Lung (tissue), 12 donors: ENCODE results near the gene FBN1. TPM values are rescaled to one million over a fixed set of nuclear protein-coding genes. Genes with fewer than 3 reads are reported as not detected.
A peak's percentile ranks its signal among the peaks of the same experiment; 100 is the strongest.

Experiments used
- ATAC-seq: fragments of 200-7000 bp; cut with Tn5 transposase; one replicate; pipeline ENCODE4 v1.9.1; 2020; ENCODE audit warnings: moderate number of reproducible peaks; ENCODE audit not compliant: insufficient read depth, low FRiP score
- DNase-seq, 3 donors: peaks; one replicate each; pipeline ENCODE4 v3.0.0-alpha.2; 2013 to 2017
- H3K27ac ChIP-seq, 2 donors: one replicate each; pipeline ENCODE4 v1.5.1; 2013; ENCODE audit warnings: mild to moderate bottlenecking in 2 of 2, moderate library complexity in 2 of 2, control low read depth in 1 of 2, inconsistent platforms in 1 of 2, low read depth in 1 of 2, low read length in 1 of 2
- H3K27me3 ChIP-seq, 3 donors: one replicate each; pipeline ENCODE4 v1.5.1; 2013; ENCODE audit warnings: low read length in 2 of 3; ENCODE audit not compliant: control insufficient read depth in 3 of 3, insufficient read depth in 3 of 3
- H3K36me3 ChIP-seq, 4 donors: one replicate each; pipeline ENCODE4 v1.5.1; 2013; ENCODE audit warnings: low read length in 4 of 4, mild to moderate bottlenecking in 1 of 4, moderate library complexity in 1 of 4; ENCODE audit not compliant: control insufficient read depth in 4 of 4, insufficient read depth in 4 of 4
- H3K4me1 ChIP-seq, 5 donors: one replicate each; pipeline ENCODE4 v1.5.1; 2013; ENCODE audit warnings: low read length in 5 of 5, mild to moderate bottlenecking in 2 of 5, moderate library complexity in 1 of 5; ENCODE audit not compliant: control insufficient read depth in 5 of 5, insufficient read depth in 5 of 5
- H3K4me3 ChIP-seq: one replicate; pipeline ENCODE4 v1.5.1; 2013; ENCODE audit warnings: mild to moderate bottlenecking, control low read depth, moderate library complexity
- H3K9ac ChIP-seq, 2 donors: one replicate each; pipeline ENCODE4 v1.5.1; 2013; ENCODE audit warnings: low read length in 2 of 2, control low read depth in 1 of 2; ENCODE audit not compliant: insufficient read depth in 1 of 2
- H3K9me3 ChIP-seq, 4 donors: one replicate each; pipeline ENCODE4 v1.5.1; 2013; ENCODE audit warnings: low read length in 3 of 4, mild to moderate bottlenecking in 1 of 4, moderate library complexity in 1 of 4; ENCODE audit not compliant: control insufficient read depth in 4 of 4, insufficient read depth in 3 of 4
- WGBS, 2 donors: extraction: QIAGEN DNeasy Blood & Tissue Kit; methylation state at CpG; one replicate each; pipeline ENCODE4 v1.1.7; 2013; 5-methylcytosine and 5-hydroxymethylcytosine counted together
- polyA plus RNA-seq, 2 donors: library from polyadenylated mRNA; stranded (reverse); fragments of 200-250 nt; gene quantifications; one replicate each; pipeline ENCODE4 v1.2.1, GENCODE V29; 2013
- total RNA-seq, 2 donors: library from RNA; depleted of rRNA in 1 of 2; stranded (reverse); fragments of >200 nt in 1 of 2; gene quantifications; one replicate each; pipeline ENCODE4 v1.2.1, GENCODE V29; 2014 to 2021
- TF ChIP-seq, protein P1 (sequence below): IDR thresholded peaks from 2 replicates; pipeline ENCODE4 v1.5.1; 2012; ENCODE audit warnings: mild to moderate bottlenecking; ENCODE audit errors: control extremely low read depth, extremely low read depth
- donor health status: control.
- donor health status: control.
- donor health status: Bipolar disorder and iron deficiency.
- donor health status: healthy.
- donor health status: DM: yes; HTN: yes; CAD: no.

FBN1 gene
- total and polyA plus RNA-seq, 4 donors, result 6.0 to 170 (median 60.8) TPM

DNA sequence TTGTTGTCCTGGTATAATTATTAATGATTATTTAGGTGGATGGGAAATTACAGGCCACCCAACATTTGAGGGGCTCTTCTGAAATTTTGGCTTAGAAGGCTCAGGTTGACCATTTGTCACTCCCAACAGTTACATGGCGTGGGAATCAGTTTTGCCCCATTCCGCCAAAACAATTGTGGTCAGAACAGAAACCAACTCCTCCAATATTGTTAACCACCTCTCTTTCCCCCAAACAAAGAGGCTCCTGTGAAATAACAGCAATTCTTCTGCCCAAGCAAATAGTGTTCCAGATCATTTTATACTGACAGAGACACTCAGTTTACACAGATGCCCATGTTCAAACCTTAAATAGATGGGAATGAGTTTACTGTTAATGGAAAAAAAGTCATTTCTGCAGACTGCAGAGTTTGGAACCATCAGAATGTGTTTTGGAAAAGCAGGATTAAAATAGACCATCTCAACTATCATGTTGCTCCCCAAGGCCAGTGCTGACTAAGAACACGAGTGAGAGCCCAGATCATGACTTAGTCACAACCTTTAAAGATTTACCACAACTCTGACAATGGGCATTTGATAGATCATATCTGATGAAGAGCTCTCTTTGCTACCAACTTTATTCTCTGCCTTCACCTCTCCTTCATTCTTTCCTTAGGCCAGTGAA, 212.2 kb downstream of the FBN1 start:
- peaks cover 5 to 43% (median 10%) of the 10 kb centered on the region in 4 donors for H3K36me3 ChIP-seq
- TF ChIP-seq, protein P1, sequence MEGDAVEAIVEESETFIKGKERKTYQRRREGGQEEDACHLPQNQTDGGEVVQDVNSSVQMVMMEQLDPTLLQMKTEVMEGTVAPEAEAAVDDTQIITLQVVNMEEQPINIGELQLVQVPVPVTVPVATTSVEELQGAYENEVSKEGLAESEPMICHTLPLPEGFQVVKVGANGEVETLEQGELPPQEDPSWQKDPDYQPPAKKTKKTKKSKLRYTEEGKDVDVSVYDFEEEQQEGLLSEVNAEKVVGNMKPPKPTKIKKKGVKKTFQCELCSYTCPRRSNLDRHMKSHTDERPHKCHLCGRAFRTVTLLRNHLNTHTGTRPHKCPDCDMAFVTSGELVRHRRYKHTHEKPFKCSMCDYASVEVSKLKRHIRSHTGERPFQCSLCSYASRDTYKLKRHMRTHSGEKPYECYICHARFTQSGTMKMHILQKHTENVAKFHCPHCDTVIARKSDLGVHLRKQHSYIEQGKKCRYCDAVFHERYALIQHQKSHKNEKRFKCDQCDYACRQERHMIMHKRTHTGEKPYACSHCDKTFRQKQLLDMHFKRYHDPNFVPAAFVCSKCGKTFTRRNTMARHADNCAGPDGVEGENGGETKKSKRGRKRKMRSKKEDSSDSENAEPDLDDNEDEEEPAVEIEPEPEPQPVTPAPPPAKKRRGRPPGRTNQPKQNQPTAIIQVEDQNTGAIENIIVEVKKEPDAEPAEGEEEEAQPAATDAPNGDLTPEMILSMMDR, result no peak
- no peaks in the 10 kb centered on the region for H3K9me3 ChIP-seq
- H3K4me3 ChIP-seq, result no peak overlapping the region
- DNase-seq, result no peak
- peaks cover 0 to 3% (median 0%) of the 10 kb centered on the region in 5 donors for H3K4me1 ChIP-seq
- no peak for ATAC-seq
- H3K9ac ChIP-seq, result no peak overlapping the region
- H3K27me3 ChIP-seq, result no peaks in the 10 kb centered on the region
- WGBS, 2 donors, result 86 to 96% methylated on average over 3 of the region's 3 CpGs
- H3K27ac ChIP-seq, result no peak overlapping the region

DNA sequence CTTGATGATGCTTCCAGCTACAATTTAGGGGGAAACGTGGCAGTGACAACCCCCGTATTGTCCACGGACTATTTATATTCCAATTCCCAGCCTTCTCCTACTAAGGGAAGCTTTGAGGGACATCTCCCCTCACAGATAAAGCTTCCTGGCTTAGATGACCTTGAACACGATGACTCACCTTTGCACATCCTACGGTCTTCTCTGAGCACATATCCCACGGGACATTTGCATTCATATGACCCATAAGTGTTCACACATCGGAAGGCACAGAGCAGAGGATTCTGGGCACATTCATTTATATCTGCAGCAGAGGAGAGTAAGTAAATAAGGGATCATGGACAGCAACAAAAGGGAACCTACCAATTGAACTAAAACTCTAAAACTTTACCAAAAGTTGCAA, 212.8 kb downstream of the FBN1 start:
- Histone ChIP-seq H3K9me3 (no peaks in the 10 kb centered on the region), H3K4me1 (peaks cover 0 to 3% (median 0%) of the 10 kb centered on the region in 5 donors), H3K36me3 (peaks cover 5 to 45% (median 9%) of the 10 kb centered on the region in 4 donors), H3K27ac (no peak overlapping the region), H3K4me3 (no peak overlapping the region), H3K9ac (no peak overlapping the region), H3K27me3 (no peaks in the 10 kb centered on the region)
- TF ChIP-seq, protein P1, result no peak
- ATAC-seq (no peak), DNase-seq (no peak)
- WGBS, 2 donors, result 93 to 96% methylated on average over 7 of the region's 7 CpGs

DNA sequence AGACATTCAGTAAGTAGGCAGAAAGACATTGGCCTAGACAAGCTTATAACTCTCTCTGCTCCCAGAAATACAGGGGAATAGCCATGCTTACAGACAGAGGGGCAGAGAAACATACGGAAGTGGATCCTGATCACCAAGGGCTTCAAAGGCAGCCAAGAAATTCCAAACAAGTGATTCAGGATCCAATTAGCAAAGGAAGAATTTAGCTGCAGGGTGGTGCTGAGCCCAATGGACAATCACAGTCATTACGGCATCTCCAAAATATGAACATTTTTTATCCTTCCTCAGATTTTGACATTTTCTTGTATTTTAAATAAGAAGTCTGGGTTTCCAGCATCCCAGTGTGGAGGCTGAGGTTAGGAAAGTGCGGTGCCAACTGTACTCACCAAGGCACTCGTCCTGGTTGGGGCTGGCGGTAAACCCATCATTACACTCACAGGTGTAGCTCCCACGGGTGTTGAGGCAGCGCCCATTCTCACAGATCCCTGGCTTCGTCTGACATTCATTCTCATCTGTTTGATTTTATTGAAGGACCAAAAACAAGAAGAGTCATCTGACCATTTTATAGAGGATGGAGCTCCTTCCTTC, 217.5 kb downstream of the FBN1 start:
- Histone ChIP-seq H3K9me3 (no peaks in the 10 kb centered on the region), H3K4me1 (peaks cover 0 to 2% (median 0%) of the 10 kb centered on the region in 5 donors), H3K27me3 (no peaks in the 10 kb centered on the region), H3K9ac (no peak overlapping the region), H3K36me3 (peaks cover 5 to 47% (median 16%) of the 10 kb centered on the region in 4 donors), H3K27ac (peak overlapping the region in 1 of 2 donors; percentile 6), H3K4me3 (no peak overlapping the region)
- TF ChIP-seq, protein P1, result no peak
- WGBS, 2 donors, result 79 to 88% methylated on average over 8 of the region's 8 CpGs
- ATAC-seq (no peak), DNase-seq (no peak)
